Central memory CD8-positive, alpha-beta T cell (primary cell): Measurements from ENCODE around the gene SZT2.

Experiments used
- ATAC-seq: fragments of 150-1000 bp; cut with Tn5 transposase; replicated peaks from 2 replicates; pipeline ENCODE4 v1.10.0; 2022; ENCODE audit warnings: mild to moderate bottlenecking, moderate FRiP score, moderate number of reproducible peaks; ENCODE audit not compliant: poor library complexity, severe bottlenecking; ENCODE audit errors: extremely low read depth
- DNase-seq, 2 donors: peaks; one replicate each; pipeline ENCODE4 v3.0.0; 2021; ENCODE audit warnings: low spot score in 2 of 2
- H3K27ac Mint-ChIP-seq: one replicate; pipeline ENCODE4 v1.8.0; 2022; ENCODE audit warnings: low read depth, mild to moderate bottlenecking, moderate library complexity, mixed read lengths
- H3K27me3 Mint-ChIP-seq: one replicate; pipeline ENCODE4 v1.8.0; 2022; ENCODE audit warnings: mixed read lengths
- H3K36me3 Mint-ChIP-seq: one replicate; pipeline ENCODE4 v1.8.0; 2022; ENCODE audit warnings: mild to moderate bottlenecking, moderate library complexity, mixed read lengths; ENCODE audit not compliant: insufficient read depth
- H3K4me1 Mint-ChIP-seq: one replicate; pipeline ENCODE4 v1.8.0; 2022; ENCODE audit warnings: mixed read lengths
- H3K4me3 Mint-ChIP-seq: one replicate; pipeline ENCODE4 v1.8.0; 2022; ENCODE audit warnings: mild to moderate bottlenecking, moderate library complexity, mixed read lengths
- H3K9me3 Mint-ChIP-seq: one replicate; pipeline ENCODE4 v1.8.0; 2022; ENCODE audit warnings: mixed read lengths

Gene SZT2

DNA sequence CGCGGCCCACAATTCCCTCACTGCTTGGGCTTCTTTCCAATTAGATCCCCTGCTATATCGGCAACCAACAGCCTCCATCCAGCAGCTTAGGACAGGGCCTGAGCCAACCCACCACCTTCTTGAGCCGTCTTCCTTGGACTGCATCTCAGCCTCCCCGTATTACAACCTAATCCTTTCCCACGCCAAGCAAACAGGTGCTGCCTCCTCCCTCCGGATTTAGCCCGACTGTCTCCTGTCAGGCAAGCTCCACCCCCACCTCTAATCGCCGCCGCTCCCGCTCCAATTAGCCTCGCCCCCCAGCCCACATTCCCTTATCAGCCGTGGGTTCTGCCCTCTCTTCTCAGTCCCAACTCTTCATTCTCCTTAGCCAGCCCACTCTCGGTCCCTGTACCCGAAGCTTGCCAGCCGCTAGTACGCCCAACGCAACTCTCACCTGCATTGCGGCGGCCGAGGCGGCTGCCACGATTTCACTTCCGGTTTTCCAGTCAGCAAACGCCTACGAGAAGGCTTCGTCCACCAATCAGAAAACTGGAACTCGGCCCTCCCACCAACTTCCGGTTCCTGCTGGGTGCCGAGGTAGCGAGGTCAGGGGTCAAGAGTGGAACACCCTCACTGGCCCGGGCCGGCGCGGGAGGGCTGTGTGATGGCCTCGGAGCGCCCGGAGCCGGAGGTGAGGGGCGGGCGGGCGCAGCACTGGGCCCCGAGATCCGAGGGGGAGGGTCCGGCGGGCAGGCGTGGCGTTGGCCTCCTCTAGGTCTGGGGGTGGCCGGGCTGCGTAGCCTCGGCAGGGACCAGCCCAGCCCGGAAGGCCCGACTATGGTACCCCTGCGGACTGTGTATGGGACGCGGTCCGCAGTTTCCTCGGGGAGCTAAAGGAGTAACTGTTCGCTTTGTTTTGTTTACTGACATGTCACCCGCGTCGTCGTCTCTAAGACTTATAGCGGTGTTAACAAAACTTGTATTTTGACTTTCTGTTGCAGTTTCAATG is at the start of gene SZT2, which contains the start of gene MED8:
TSS of gene SZT2 (plus strand) at position 574 of the 988 bp plus-strand sequence. CDS start at position 644, 70 bp downstream.
TSS of gene MED8 (minus strand) at position 475 of the 988 bp plus-strand sequence. CDS start at position 439, 36 bp downstream.
- peak; percentile 83 to 89 for DNase-seq
- Mint-ChIP-seq H3K4me3 (peak within 1 kb of the TSS; percentile 100), H3K9me3 (no peaks in the 10 kb centered on the region), H3K4me1 (peaks cover 44% of the 10 kb centered on the region), H3K36me3 (peaks cover 25% of the 10 kb centered on the region), H3K27me3 (no peaks in the 10 kb centered on the region), H3K27ac (peak within 1 kb of the TSS; percentile 100)
- peak; percentile 96 for ATAC-seq

- Mint-ChIP-seq H3K9me3 (no peaks in the 10 kb centered on the region), H3K36me3 (peaks cover 2% of the 10 kb centered on the region), H3K27me3 (no peaks in the 10 kb centered on the region), H3K4me1 (no peaks in the 10 kb centered on the region), H3K27ac (no peak overlapping the region), H3K4me3 (no peak overlapping the region)
- DNase-seq (no peak), ATAC-seq (no peak)
Measured at GRCh38 chr1:43340559-43340958, 49.1 kb upstream of the SZT2 start.

GRCh38 chr1:43344267-43344850 is 45.3 kb upstream of the SZT2 start:
- Mint-ChIP-seq H3K9me3 (no peaks in the 10 kb centered on the region), H3K27me3 (no peaks in the 10 kb centered on the region), H3K4me1 (peaks cover 2% of the 10 kb centered on the region), H3K36me3 (peaks cover 2% of the 10 kb centered on the region), H3K4me3 (no peak overlapping the region), H3K27ac (no peak overlapping the region)
- DNase-seq = no peak
- no peak for ATAC-seq

DNA sequence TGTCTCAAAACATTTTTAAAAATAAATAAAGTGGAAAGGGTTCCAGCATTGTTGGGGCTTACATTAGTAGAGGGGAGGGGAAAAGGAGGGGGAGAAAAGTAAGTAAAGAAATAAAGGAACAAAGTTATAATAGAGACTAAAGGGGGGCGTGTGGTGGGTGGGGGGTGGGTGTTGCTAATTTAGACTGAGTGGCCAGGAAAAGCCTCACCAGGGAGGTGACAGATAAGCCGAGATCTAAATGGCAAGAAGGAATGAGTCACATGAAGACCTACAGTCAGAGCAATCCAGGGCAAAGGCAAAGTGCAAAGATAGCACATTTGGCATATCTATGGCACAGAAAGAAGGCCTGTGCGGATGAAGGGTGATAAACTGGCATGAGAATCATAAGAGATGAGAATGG is 44.6 kb upstream of the SZT2 start:
- no peak for DNase-seq
- ATAC-seq = no peak
- Mint-ChIP-seq H3K9me3 (no peaks in the 10 kb centered on the region), H3K27ac (no peak overlapping the region), H3K4me3 (no peak overlapping the region), H3K36me3 (peaks cover 2% of the 10 kb centered on the region), H3K4me1 (peaks cover 10% of the 10 kb centered on the region), H3K27me3 (no peaks in the 10 kb centered on the region)

DNA sequence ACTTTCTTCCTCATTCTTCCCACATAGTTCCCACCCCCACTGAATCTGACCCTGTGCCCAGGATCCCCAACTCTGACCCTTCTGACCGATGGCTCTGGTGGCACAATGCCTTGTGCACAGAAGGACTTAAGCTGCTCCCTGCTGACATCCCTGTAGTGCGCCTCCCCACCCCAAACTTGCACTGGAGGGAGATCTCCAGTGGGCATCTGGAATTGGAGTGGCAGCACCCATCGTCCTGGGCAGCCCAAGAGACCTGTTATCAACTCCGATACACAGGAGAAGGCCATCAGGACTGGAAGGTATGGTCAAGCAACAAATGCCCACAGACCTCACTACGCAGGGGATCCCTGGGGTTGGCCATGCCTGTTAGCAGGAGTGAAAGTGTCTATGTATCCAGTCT is 43.1 kb upstream of the SZT2 start:
- H3K4me1 Mint-ChIP-seq = peaks cover 10% of the 10 kb centered on the region
- H3K36me3 Mint-ChIP-seq = peaks cover 2% of the 10 kb centered on the region
- H3K27ac Mint-ChIP-seq = peak overlapping the region; percentile 48
- no peaks in the 10 kb centered on the region for H3K9me3 Mint-ChIP-seq
- ATAC-seq = no peak
- no peak for DNase-seq
- no peaks in the 10 kb centered on the region for H3K27me3 Mint-ChIP-seq
- H3K4me3 Mint-ChIP-seq = no peak overlapping the region

DNA sequence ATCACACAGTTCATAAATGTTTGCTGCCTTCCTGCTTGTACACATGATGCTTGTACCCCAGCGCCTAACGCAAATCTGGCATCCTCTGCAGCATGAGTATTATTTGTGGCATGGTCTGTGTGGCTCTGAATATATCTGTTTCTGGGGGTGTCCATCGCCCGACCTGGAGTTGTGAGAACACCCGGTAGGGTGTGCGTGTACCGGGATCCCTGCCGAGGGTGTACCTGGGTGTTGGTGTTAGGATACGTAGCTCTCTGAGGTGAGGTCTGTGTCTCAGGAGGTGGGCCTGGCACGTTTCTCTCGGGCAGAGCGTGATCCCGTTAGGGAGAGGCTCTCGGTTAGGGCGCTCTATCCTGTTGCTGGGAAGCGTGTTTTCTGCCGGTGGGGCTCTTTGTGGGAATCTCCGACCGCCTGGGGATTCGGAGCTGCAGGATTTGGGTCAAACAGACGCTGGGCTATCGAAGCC is 41.3 kb upstream of the SZT2 start:
- Mint-ChIP-seq H3K27ac (no peak overlapping the region), H3K4me3 (no peak overlapping the region), H3K9me3 (no peaks in the 10 kb centered on the region), H3K4me1 (peaks cover 10% of the 10 kb centered on the region), H3K36me3 (no peaks in the 10 kb centered on the region), H3K27me3 (no peaks in the 10 kb centered on the region)
- DNase-seq = no peak
- no peak for ATAC-seq

DNA sequence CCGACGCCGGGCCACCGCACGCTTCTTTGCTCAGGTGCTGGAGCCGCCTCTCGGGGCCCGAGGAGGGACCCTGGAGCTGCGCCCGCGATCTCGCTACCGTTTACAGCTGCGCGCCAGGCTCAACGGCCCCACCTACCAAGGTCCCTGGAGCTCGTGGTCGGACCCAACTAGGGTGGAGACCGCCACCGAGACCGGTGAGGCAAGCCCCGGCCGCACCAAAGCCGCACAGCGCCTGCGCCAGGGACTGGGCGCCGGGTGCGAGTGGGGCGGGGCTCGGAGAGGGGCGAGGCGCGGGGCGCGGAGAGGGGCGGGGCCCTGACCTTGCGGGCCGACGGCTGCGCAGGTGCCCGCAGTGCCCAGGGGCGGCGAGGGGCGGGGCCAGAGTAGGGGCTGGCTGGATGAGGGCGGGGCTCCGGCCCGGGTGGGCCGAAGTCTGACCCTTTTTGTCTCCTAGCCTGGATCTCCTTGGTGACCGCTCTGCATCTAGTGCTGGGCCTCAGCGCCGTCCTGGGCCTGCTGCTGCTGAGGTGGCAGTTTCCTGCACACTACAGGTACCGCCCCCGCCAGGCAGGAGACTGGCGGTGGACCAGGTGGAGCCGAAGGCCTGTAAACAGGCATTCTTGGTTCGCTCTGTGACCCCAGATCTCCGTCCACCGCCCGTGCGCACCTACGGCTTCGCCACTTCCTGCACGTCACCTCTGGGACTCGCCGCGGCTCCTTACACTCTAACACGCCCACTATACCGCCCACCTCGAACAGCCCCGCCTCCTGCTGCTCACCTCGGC is 40.7 kb upstream of the SZT2 start:
- Mint-ChIP-seq H3K4me3 (peak overlapping the region; percentile 62), H3K9me3 (no peaks in the 10 kb centered on the region)
- peak; percentile 55 to 58 for DNase-seq

DNA sequence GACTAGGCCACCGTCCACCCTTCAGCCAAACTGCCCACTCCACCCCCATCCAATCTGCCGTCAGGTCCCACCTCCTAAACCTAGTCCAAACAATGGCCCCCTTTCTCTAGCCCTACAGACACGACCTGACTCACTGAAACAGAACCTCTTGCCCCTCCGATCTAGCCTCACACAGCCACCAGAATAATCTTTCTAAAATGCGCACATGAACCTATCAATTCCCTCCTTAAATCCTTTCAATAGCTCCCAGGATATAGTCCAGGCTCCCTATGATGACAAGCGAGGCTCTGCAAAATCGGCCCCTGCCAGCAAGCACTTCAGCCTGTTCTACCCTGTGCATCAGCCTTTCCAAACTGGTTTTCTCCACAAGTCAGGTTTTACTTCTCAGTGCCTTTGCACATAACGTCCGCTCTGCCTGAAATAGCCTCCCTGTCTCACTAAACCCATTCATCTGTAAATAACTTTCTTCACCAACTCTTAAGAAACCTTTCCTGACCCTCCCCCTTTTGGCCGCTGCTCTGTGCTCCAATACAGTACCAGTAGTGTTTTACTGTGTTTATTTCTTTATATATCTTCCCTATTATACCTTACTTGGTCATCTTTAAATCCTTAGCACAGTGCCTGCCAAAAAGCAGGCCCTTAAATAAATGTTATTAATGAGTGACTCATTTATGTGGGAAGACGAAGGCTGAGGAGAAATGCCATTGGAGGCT is 39.9 kb upstream of the SZT2 start:
- Mint-ChIP-seq H3K9me3 (no peaks in the 10 kb centered on the region), H3K27me3 (no peaks in the 10 kb centered on the region), H3K4me3 (peak overlapping the region; percentile 62), H3K4me1 (peaks cover 10% of the 10 kb centered on the region), H3K27ac (peak overlapping the region; percentile 56), H3K36me3 (no peaks in the 10 kb centered on the region)
- ATAC-seq (no peak), DNase-seq (no peak)

More for the DNA sequence above, 40.7 kb upstream of the SZT2 start:
- Mint-ChIP-seq H3K4me1 (peaks cover 10% of the 10 kb centered on the region), H3K27me3 (no peaks in the 10 kb centered on the region), H3K36me3 (no peaks in the 10 kb centered on the region), H3K27ac (peak overlapping the region; percentile 56)
- ATAC-seq = peak; percentile 88

DNA sequence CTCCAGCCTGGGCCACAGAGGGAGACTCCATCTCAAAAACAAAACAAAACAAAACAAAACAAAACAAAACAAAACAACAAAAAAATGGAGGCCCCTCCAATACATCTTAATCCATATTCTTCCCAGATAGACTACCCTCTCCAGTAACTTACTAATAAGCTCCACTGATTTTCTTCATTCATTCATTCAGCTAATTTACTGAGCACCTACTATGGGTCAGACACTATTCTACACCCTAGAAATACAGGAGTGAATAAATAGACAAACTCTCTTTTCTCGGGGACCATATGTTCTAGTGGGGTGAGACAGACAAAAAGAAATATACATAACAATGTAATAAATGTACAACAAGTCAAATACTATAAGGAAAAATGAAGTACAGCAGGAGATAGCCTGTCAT is 38.7 kb upstream of the SZT2 start:
- DNase-seq = no peak
- H3K36me3 Mint-ChIP-seq = no peaks in the 10 kb centered on the region
- H3K27me3 Mint-ChIP-seq = no peaks in the 10 kb centered on the region
- peaks cover 10% of the 10 kb centered on the region for H3K4me1 Mint-ChIP-seq
- H3K9me3 Mint-ChIP-seq = no peaks in the 10 kb centered on the region
- H3K27ac Mint-ChIP-seq = peak overlapping the region; percentile 36
- no peak overlapping the region for H3K4me3 Mint-ChIP-seq
- no peak for ATAC-seq

DNA sequence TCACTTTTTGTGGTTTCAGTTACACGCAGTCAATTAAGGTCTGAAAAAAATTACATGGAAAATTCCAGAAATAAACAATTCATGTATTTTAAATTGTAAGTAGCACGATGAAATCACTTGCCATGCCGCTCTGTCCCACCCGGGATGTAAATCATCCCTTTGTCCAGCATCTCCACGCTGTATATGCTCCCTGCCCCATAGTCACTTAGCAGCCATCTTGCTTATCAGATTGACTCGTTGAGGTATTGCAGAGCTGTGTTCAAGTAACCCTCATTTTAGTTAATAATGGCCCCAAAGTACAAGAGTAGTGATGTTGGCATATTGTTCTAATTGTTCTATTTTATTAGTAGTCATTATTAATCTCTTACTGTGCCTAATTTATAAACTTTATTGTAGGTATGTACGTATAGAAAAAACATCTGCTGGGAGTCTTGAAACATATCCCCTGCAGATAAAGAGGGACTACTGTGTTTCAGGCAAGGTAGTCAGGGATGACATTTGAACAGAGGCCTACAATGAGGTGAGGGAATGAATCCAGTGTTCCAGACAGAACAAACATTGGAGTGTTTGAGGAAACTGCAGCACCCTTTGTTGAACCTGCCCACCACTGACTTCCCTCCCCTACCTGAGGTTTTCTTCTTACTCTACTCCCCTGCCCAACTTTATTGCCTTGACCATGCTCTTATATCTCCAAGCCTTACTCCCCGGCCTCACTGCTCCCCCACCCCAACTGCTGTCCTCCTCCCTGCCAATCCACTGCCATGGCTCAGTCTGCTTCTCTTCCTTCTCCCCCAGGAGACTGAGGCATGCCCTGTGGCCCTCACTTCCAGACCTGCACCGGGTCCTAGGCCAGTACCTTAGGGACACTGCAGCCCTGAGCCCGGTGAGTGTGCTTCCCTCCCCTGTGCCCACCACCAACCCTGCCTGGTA is 38.0 kb upstream of the SZT2 start:
- Mint-ChIP-seq H3K4me3 (no peak overlapping the region), H3K27ac (peak overlapping the region; percentile 36), H3K4me1 (peaks cover 10% of the 10 kb centered on the region), H3K36me3 (no peaks in the 10 kb centered on the region), H3K9me3 (no peaks in the 10 kb centered on the region), H3K27me3 (no peaks in the 10 kb centered on the region)
- ATAC-seq (no peak), DNase-seq (no peak)

GRCh38 chr1:43352351-43352705 is 37.4 kb upstream of the SZT2 start:
- no peak overlapping the region for H3K27ac Mint-ChIP-seq
- ATAC-seq = no peak
- no peaks in the 10 kb centered on the region for H3K27me3 Mint-ChIP-seq
- no peaks in the 10 kb centered on the region for H3K9me3 Mint-ChIP-seq
- H3K36me3 Mint-ChIP-seq = no peaks in the 10 kb centered on the region
- peaks cover 10% of the 10 kb centered on the region for H3K4me1 Mint-ChIP-seq
- H3K4me3 Mint-ChIP-seq = no peak overlapping the region
- no peak for DNase-seq
